HCT116 (cell line): ENCODE measurements around the gene VDAC1.

Experiments used
- CEBPB ChIP-seq: IDR thresholded peaks from 2 replicates; pipeline ENCODE4 v1.6.1; 2012; ENCODE audit warnings: low read depth
- CTCF ChIP-seq, 3 experiments: fragments of 200-600 bp in 1 of 3; sonication (generic) in 1 of 3; IDR thresholded peaks in 2 of 3; conservative IDR thresholded peaks in 1 of 3; 2 replicates each; pipeline ENCODE4 v1.5.1; 2012 to 2017; ENCODE audit warnings: low read depth in 2 of 3, low read length in 2 of 3, antibody characterized with exemption in 1 of 3, borderline replicate concordance in 1 of 3, control low read depth in 1 of 3, mild to moderate bottlenecking in 1 of 3, mixed read lengths in 1 of 3, mixed run types in 1 of 3, moderate library complexity in 1 of 3; ENCODE audit not compliant: insufficient read depth in 1 of 3
- EZH2 ChIP-seq: fragments of 200-600 bp; sonication (generic); IDR thresholded peaks from 2 replicates; pipeline ENCODE4 v1.6.1; 2017; ENCODE audit warnings: antibody characterized with exemption, mixed run types
- POLR2A ChIP-seq: IDR thresholded peaks from 2 replicates; pipeline ENCODE4 v1.7.0; 2011; ENCODE audit warnings: borderline replicate concordance; ENCODE audit not compliant: insufficient read depth, insufficient read length; ENCODE audit errors: extremely low read depth
- RAD21 ChIP-seq: IDR thresholded peaks from 2 replicates; pipeline ENCODE4 v1.6.1; 2012; ENCODE audit warnings: low read depth, mild to moderate bottlenecking
- TCF7L2 ChIP-seq: IDR thresholded peaks from 2 replicates; pipeline ENCODE4 v1.7.0; 2011; ENCODE audit warnings: borderline replicate concordance, inconsistent platforms; ENCODE audit not compliant: insufficient read depth, insufficient read length; ENCODE audit errors: extremely low read depth
- YY1 ChIP-seq: IDR thresholded peaks from 2 replicates; pipeline ENCODE4 v1.6.1; 2011; ENCODE audit warnings: low read length, low read depth, moderate library complexity, mild to moderate bottlenecking; ENCODE audit not compliant: insufficient replicate concordance; ENCODE audit errors: extremely low read depth

- no peak for TF ChIP-seq POLR2A
- TF ChIP-seq EZH2: no peak
- no peak for TF ChIP-seq TCF7L2
- TF ChIP-seq RAD21: no peak
- no peak for TF ChIP-seq CEBPB
- TF ChIP-seq CTCF (IDR thresholded peaks at IDR 0.05 in 2 of 3, conservative IDR thresholded peaks at IDR 0.05 in 1 of 3; ENCODE audit: borderline replicate concordance in 1 of 3, insufficient read depth in 1 of 3, low read depth in 2 of 3, low read length in 2 of 3): no peak
- no peak for TF ChIP-seq YY1
Observed at GRCh38 chr5:134025786-134026185, 21.0 kb upstream of the VDAC1 start.
